ENCODE data around the gene RRH. TPM values are rescaled to one million over a fixed set of nuclear protein-coding genes. Genes with fewer than 3 reads are reported as not detected.

The RRH gene
- polyA plus RNA-seq, 3 donors, result not detected

DNA sequence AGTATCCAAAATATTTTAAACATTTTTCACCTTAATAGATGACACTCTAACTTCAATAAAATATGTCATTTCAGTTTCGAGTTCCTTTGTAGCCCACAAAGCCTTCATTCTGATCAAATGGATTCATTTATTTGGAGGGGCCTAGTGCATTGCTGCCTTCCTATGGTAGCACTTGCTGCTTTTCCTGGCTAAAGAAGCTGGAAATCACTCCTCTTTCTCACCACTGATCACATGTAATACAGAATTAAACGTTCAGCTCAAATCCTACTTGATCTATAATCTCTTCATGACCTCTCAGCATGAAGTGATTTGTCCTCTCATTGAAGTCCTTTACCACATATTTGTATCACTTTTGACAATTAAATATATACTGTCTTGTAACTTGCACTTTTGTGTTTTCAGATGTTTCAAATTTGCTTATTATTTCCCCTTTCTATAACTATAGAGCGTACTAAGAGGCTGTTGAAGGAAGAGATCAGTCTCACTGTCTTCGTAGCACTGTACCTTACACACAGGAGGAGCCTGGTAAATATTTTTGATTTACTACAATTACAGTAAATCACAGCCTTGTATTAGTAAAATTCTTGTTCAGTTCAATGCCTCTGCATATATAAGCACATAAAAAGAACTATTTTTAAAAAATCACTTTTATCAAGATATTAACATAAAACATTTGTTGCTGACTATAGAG lies 26.5 kb upstream of the RRH start:
- no peak overlapping the region for H2AFZ ChIP-seq (ENCODE audit: insufficient read depth, low read depth, low read length, poor library complexity, severe bottlenecking)
- H3K4me3 Mint-ChIP-seq, result no peak overlapping the region
- DNase-seq, result no peak
- no peak overlapping the region for H3K4me3 ChIP-seq (replicated peaks in 1 of 3; ENCODE audit: low read depth in 2 of 3, low read length in 3 of 3)
- H3K36me3 Mint-ChIP-seq, result no peaks in the 10 kb centered on the region
- H4K20me1 ChIP-seq (ENCODE audit: insufficient read depth, low read length), result no peaks in the 10 kb centered on the region
- H3K9ac ChIP-seq (ENCODE audit: insufficient read depth, low read length, poor library complexity, severe bottlenecking), result no peak overlapping the region
- peaks cover 0 to 6% (median 4%) of the 10 kb centered on the region in 7 donors for H3K9me3 Mint-ChIP-seq
- no peak overlapping the region for H3K27ac ChIP-seq (ENCODE audit: low read depth in 1 of 2, low read length in 2 of 2)
- no peaks in the 10 kb centered on the region for H3K79me2 ChIP-seq (ENCODE audit: insufficient read depth, low read length)
- no peak overlapping the region for H3K27ac Mint-ChIP-seq
- WGBS (ENCODE audit: insufficient coverage), result 100% methylated on average over 1 of the region's 4 CpGs
- intact Hi-C loops (cut with micrococcal nuclease), result no loop called here
- peaks cover 2% of the 10 kb centered on the region for H3K4me1 Mint-ChIP-seq
- TF ChIP-seq, protein P1, sequence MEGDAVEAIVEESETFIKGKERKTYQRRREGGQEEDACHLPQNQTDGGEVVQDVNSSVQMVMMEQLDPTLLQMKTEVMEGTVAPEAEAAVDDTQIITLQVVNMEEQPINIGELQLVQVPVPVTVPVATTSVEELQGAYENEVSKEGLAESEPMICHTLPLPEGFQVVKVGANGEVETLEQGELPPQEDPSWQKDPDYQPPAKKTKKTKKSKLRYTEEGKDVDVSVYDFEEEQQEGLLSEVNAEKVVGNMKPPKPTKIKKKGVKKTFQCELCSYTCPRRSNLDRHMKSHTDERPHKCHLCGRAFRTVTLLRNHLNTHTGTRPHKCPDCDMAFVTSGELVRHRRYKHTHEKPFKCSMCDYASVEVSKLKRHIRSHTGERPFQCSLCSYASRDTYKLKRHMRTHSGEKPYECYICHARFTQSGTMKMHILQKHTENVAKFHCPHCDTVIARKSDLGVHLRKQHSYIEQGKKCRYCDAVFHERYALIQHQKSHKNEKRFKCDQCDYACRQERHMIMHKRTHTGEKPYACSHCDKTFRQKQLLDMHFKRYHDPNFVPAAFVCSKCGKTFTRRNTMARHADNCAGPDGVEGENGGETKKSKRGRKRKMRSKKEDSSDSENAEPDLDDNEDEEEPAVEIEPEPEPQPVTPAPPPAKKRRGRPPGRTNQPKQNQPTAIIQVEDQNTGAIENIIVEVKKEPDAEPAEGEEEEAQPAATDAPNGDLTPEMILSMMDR (IDR thresholded peaks at IDR 0.05), result no peak
- no peak overlapping the region for H3K4me2 ChIP-seq (replicated peaks; ENCODE audit: extremely low read depth, low read length, poor library complexity, severe bottlenecking)
- H3K27me3 Mint-ChIP-seq (ENCODE audit: low read depth in 3 of 3), result peaks cover 0 to 2% (median 0%) of the 10 kb centered on the region in 3 donors
- no peaks in the 10 kb centered on the region for H3K27me3 ChIP-seq (ENCODE audit: control insufficient read depth in 2 of 2, insufficient read depth in 2 of 2, low read length in 2 of 2)
- H3K9me3 ChIP-seq (replicated peaks in 1 of 2; ENCODE audit: control insufficient read depth in 1 of 2, insufficient read depth in 1 of 2, low read length in 2 of 2), result no peaks in the 10 kb centered on the region
- H3K36me3 ChIP-seq (replicated peaks in 1 of 2; ENCODE audit: control insufficient read depth in 1 of 2, insufficient read depth in 2 of 2, low read length in 2 of 2), result no peaks in the 10 kb centered on the region
- no peaks in the 10 kb centered on the region for H3K4me1 ChIP-seq (ENCODE audit: control insufficient read depth in 1 of 2, insufficient read depth in 2 of 2, low read length in 2 of 2)

DNA sequence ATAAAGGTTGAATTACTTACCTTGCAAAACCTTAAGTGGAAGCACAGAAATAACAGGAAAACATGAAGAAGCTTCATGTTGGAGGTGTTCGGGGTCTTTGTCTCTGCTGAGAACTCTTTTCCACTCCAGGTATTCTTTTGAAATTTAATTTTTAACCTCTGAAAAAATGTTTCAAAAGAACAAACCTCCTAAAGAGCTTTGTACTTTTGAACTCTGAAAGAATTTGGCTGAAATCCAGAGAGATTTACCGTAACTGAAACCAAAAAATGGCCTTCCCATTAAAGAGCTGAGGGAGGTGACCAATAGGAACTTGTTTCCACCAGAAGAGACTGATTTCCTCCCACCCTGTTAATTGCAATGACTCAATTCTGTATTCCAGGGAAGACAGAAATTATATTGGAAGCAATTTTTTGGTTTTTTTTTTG lies 25.9 kb upstream of the RRH start, which contains the start of gene CFI:
TSS of gene CFI (minus strand) at position 105 of the 425 bp plus-strand sequence. CDS start at position 77, 28 bp downstream.
- H3K36me3 ChIP-seq (replicated peaks in 1 of 2; ENCODE audit: control insufficient read depth in 1 of 2, insufficient read depth in 2 of 2, low read length in 2 of 2), result no peaks in the 10 kb centered on the region
- TF ChIP-seq, protein P1 (IDR thresholded peaks at IDR 0.05), result no peak
- intact Hi-C loops (cut with micrococcal nuclease), result no loop called here
- no peaks in the 10 kb centered on the region for H3K27me3 ChIP-seq (ENCODE audit: control insufficient read depth in 2 of 2, insufficient read depth in 2 of 2, low read length in 2 of 2)
- no peaks in the 10 kb centered on the region for H3K9me3 ChIP-seq (replicated peaks in 1 of 2; ENCODE audit: control insufficient read depth in 1 of 2, insufficient read depth in 1 of 2, low read length in 2 of 2)
- H3K27ac ChIP-seq (ENCODE audit: low read depth in 1 of 2, low read length in 2 of 2), result no peak within 1 kb of the TSS
- Mint-ChIP-seq H3K36me3 (no peaks in the 10 kb centered on the region), H3K4me1 (peaks cover 2% of the 10 kb centered on the region), H3K27me3 (ENCODE audit: low read depth in 3 of 3) (peaks cover 0 to 2% (median 0%) of the 10 kb centered on the region in 3 donors), H3K4me3 (peak within 1 kb of the TSS in 1 of 2 donors; percentile 26), H3K9me3 (peaks cover 0 to 2% (median 0%) of the 10 kb centered on the region in 7 donors), H3K27ac (no peak within 1 kb of the TSS)
- no peaks in the 10 kb centered on the region for H4K20me1 ChIP-seq (ENCODE audit: insufficient read depth, low read length)
- peak within 1 kb of the TSS; percentile 7 for H2AFZ ChIP-seq (ENCODE audit: insufficient read depth, low read depth, low read length, poor library complexity, severe bottlenecking)
- no peaks in the 10 kb centered on the region for H3K79me2 ChIP-seq (ENCODE audit: insufficient read depth, low read length)
- WGBS (ENCODE audit: insufficient coverage), result no CpG with 5 or more reads among the region's 2 CpGs
- no peak within 1 kb of the TSS for H3K4me2 ChIP-seq (replicated peaks; ENCODE audit: extremely low read depth, low read length, poor library complexity, severe bottlenecking)
- no peak within 1 kb of the TSS for H3K9ac ChIP-seq (ENCODE audit: insufficient read depth, low read length, poor library complexity, severe bottlenecking)
- DNase-seq, result no peak
- no peak within 1 kb of the TSS for H3K4me3 ChIP-seq (replicated peaks in 1 of 3; ENCODE audit: low read depth in 2 of 3, low read length in 3 of 3)
- H3K4me1 ChIP-seq (ENCODE audit: control insufficient read depth in 1 of 2, insufficient read depth in 2 of 2, low read length in 2 of 2), result no peaks in the 10 kb centered on the region

Data from CD14-positive monocyte (primary cell).